ENCODE results near the gene LMTK2. TPM values are rescaled to one million over a fixed set of nuclear protein-coding genes. Genes with fewer than 3 reads are reported as not detected.

The LMTK2 gene
- total RNA-seq, 1 donor from 2014 or later = 32.5 TPM

DNA sequence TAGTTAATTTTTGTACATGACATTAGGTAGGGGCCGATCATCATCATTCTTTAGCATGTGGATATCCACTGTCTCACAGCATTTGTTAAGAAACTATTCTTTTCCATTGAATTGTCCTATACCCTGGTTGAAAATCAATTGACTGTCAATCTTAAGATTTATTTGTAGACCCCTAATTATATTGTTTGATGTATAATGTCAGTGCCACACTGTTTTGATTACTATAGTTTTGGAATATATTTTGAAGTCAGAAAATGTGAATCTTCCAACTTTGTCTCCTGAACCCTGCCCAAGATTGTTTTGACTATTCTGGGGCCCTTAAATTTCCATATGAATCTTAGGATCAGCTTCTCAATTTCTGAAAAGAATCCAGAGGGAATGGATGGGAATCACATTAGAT is 6.6 kb upstream of the LMTK2 start:
- no peak for DNase-seq (ENCODE audit: low spot score)
- no peak for TF ChIP-seq CTCF (IDR thresholded peaks at IDR 0.05; ENCODE audit: unreplicated experiment)
- no peaks in the 10 kb centered on the region for H3K27me3 Mint-ChIP-seq (ENCODE audit: unreplicated experiment)
- H3K4me1 Mint-ChIP-seq (ENCODE audit: unreplicated experiment) = no peaks in the 10 kb centered on the region
- H3K9me3 Mint-ChIP-seq (ENCODE audit: unreplicated experiment) = peaks cover 11% of the 10 kb centered on the region
- no peak overlapping the region for H3K27ac Mint-ChIP-seq (ENCODE audit: unreplicated experiment)
- no peak overlapping the region for H3K4me3 Mint-ChIP-seq (ENCODE audit: unreplicated experiment)
- peaks cover 17% of the 10 kb centered on the region for H3K36me3 Mint-ChIP-seq (ENCODE audit: low read depth, unreplicated experiment)

DNA sequence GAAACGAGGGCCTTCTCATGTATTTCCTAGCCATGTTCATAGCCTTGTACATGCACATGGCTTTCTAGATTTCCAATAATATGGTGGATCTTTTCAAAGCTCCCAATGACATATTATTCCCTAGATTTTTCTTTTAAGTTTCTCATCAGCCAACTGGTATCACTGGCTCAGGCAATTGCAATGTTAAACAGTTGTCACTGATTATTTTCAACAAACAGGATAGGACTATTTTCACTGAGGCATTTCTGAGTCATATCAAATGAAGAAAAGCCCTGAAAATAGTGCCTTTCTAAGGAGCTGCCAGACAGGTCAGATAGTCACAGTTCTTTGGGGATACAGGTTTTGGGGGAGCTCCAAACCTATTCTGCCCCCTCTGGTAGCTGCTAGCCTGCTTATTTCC is 4.5 kb upstream of the LMTK2 start:
- H3K4me3 Mint-ChIP-seq (ENCODE audit: unreplicated experiment) = no peak overlapping the region
- H3K36me3 Mint-ChIP-seq (ENCODE audit: low read depth, unreplicated experiment) = peaks cover 21% of the 10 kb centered on the region
- no peak overlapping the region for H3K27ac Mint-ChIP-seq (ENCODE audit: unreplicated experiment)
- DNase-seq (ENCODE audit: low spot score) = no peak
- H3K4me1 Mint-ChIP-seq (ENCODE audit: unreplicated experiment) = peaks cover 2% of the 10 kb centered on the region
- peaks cover 11% of the 10 kb centered on the region for H3K9me3 Mint-ChIP-seq (ENCODE audit: unreplicated experiment)
- no peak for TF ChIP-seq CTCF (IDR thresholded peaks at IDR 0.05; ENCODE audit: unreplicated experiment)
- peaks cover 5% of the 10 kb centered on the region for H3K27me3 Mint-ChIP-seq (ENCODE audit: unreplicated experiment)

GRCh38 chr7:98105942-98106544 is 619 bp upstream of the LMTK2 start:
- DNase-seq (ENCODE audit: low spot score) = no peak
- Mint-ChIP-seq H3K9me3 (ENCODE audit: unreplicated experiment) (no peaks in the 10 kb centered on the region), H3K27me3 (ENCODE audit: unreplicated experiment) (peaks cover 10% of the 10 kb centered on the region), H3K4me1 (ENCODE audit: unreplicated experiment) (peaks cover 33% of the 10 kb centered on the region), H3K27ac (ENCODE audit: unreplicated experiment) (peak overlapping the region; percentile 88), H3K36me3 (ENCODE audit: low read depth, unreplicated experiment) (peaks cover 15% of the 10 kb centered on the region), H3K4me3 (ENCODE audit: unreplicated experiment) (peak overlapping the region; percentile 90)
- TF ChIP-seq CTCF (IDR thresholded peaks at IDR 0.05; ENCODE audit: unreplicated experiment) = no peak

DNA sequence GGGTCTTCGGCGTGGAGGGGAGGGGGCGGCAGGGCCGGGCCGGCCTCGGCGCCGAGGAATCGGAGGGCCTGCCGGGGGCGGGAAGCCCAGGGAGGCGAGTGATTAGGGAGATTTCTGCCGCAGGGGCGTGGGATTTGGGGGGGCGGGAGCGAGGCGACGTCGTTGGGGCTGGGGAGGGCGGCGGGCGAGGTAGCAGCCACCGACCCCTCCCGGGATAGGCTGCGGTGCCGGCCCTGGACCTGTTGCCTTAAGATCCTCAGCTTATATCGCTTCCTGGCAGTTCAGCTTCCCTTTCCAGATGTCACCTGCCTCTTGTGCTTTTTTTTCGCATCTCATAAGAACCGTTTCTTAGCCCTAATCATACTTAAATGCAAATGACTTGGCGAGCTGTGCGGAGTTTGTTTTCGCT is 655 bp downstream of the LMTK2 start:
- Mint-ChIP-seq H3K9me3 (ENCODE audit: unreplicated experiment) (no peaks in the 10 kb centered on the region), H3K27me3 (ENCODE audit: unreplicated experiment) (peaks cover 10% of the 10 kb centered on the region), H3K4me1 (ENCODE audit: unreplicated experiment) (peaks cover 45% of the 10 kb centered on the region), H3K4me3 (ENCODE audit: unreplicated experiment) (peak overlapping the region; percentile 98), H3K27ac (ENCODE audit: unreplicated experiment) (peak overlapping the region; percentile 83), H3K36me3 (ENCODE audit: low read depth, unreplicated experiment) (peaks cover 13% of the 10 kb centered on the region)
- DNase-seq (ENCODE audit: low spot score) = peak; percentile 18
- TF ChIP-seq CTCF (IDR thresholded peaks at IDR 0.05; ENCODE audit: unreplicated experiment) = no peak

- Mint-ChIP-seq H3K9me3 (ENCODE audit: unreplicated experiment) (no peaks in the 10 kb centered on the region), H3K4me3 (ENCODE audit: unreplicated experiment) (no peak overlapping the region), H3K36me3 (ENCODE audit: low read depth, unreplicated experiment) (peaks cover 17% of the 10 kb centered on the region), H3K27me3 (ENCODE audit: unreplicated experiment) (peaks cover 11% of the 10 kb centered on the region), H3K4me1 (ENCODE audit: unreplicated experiment) (peaks cover 57% of the 10 kb centered on the region), H3K27ac (ENCODE audit: unreplicated experiment) (peak overlapping the region; percentile 99)
- peak; percentile 27 for DNase-seq (ENCODE audit: low spot score)
- no peak for TF ChIP-seq CTCF (IDR thresholded peaks at IDR 0.05; ENCODE audit: unreplicated experiment)
Observed at GRCh38 chr7:98110249-98111022, 3.8 kb downstream of the LMTK2 start.
